Stimulated activated CD8-positive, alpha-beta memory T cell treated with anti-CD3 and anti-CD28 coated beads, Interleukin-12 subunit alpha, Interleukin-12 subunit beta, amount 100 ng/mL, for 24 hours (primary cell): ENCODE data around the gene MCU.
"Not testable (repeated sequence)": the region's sequence is repeated elsewhere in the genome, so short reads cannot be mapped to it uniquely, and the experiment has no call there.

Experiments used
- DNase-seq: peaks from one replicate; pipeline ENCODE4 v3.0.0-alpha.2; 2020; ENCODE audit errors: extremely low read depth

The MCU gene

DNA sequence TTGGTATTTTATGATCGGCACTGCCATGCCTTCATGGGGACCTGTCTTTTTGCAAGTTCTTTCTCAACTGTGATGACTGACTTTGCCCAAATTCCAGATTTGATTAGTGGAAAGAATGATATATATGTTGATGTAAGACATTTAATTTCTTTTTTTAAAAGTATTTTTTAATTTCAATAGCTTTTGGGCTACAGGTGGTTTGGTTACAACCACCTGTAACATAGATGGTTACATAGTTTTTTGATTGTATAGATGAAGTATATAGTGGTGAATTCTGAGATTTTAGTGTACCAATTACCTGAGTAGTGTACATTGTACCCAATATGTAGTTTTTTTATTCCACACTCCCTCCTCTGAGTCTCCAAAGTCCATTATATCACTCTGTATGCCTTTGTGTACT lies 69.6 kb downstream of the MCU start:
- no peak for DNase-seq

- DNase-seq, result no peak
Measured at GRCh38 chr10:72762042-72762441, 70.1 kb downstream of the MCU start.

- DNase-seq, result no peak
Measured at GRCh38 chr10:72763201-72763600, 71.3 kb downstream of the MCU start.

- no peak for DNase-seq
Measured at GRCh38 chr10:72764151-72764550, 72.2 kb downstream of the MCU start.

GRCh38 chr10:72765051-72765745 lies 73.3 kb downstream of the MCU start:
- no peak for DNase-seq

GRCh38 chr10:72771195-72771594 lies 79.3 kb downstream of the MCU start:
- DNase-seq, result not testable (repeated sequence)

GRCh38 chr10:72772031-72772430 lies 80.1 kb downstream of the MCU start:
- DNase-seq, result no peak

DNA sequence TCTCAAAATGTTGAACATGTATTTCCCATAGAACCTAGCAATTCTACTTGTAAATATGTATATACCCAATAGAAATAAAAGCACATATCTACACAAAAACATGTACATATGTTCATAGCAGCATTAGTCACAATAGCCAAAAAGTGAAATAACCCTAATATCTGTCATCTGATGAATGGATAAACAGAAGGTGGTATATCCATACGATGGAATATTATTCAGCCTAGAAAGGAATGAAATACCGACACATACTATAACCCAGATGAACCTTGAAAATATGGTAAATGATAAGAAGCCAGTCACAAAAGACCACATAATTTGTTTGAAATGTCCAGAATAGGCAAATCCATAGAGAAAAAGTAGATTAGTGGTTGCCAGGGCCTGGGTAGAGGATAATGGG lies 87.9 kb downstream of the MCU start:
- DNase-seq, result no peak

DNA sequence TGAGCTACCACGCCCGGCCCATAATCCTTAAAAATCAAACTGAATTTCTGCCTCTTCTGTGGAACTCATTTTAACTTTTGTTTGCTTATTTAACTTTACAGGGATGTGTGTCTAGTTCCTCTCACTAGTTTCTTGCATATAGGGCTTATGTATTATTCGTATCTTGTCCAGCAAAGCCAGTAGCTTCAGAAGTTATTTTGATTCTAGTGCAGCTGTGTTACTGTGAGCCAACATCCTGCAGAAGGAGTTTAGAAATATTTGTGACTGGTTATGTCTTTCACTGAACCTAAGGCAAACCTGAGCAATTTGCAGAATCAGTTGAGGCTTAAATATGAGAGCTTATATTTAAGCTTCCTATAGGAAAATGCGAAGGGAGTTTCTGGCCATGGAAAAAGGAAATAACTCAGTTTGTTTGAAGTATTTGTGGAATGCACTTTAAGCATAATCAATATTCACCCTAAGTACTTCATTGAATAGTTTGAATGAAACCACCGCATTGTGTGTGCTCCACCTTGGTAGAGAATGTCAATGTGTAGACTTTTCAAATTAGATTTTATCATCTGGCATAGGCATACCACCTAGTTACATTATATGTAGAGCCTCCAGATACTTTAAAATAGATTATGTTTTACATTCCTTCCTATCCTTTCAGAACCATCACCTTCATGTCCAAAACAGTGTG lies 90.8 kb downstream of the MCU start:
- no peak for DNase-seq

DNA sequence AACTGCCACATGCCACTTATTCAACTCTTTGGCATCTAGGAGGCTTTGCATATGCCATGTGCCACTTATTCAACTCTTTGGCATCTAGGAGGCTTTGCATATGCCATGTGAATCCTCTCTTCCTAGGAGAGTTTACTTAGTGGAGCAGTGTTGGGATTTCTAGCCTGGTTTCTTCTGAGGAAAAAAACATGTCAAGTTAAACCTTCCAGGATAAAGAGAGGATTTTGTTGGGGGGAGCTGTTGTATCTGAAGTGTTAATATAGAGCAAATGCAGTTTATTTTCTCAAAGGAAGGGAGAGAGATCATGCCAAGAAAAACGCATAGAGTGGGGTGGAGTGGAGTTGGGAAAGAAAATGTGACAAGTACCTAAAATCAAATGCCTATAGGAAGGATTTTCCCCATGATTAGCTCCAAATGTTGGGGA lies 91.5 kb downstream of the MCU start:
- DNase-seq, result no peak

- no peak for DNase-seq
Measured at GRCh38 chr10:72784551-72785351, 92.8 kb downstream of the MCU start.

- DNase-seq, result no peak
Measured at GRCh38 chr10:72785409-72785808, 93.5 kb downstream of the MCU start.

DNA sequence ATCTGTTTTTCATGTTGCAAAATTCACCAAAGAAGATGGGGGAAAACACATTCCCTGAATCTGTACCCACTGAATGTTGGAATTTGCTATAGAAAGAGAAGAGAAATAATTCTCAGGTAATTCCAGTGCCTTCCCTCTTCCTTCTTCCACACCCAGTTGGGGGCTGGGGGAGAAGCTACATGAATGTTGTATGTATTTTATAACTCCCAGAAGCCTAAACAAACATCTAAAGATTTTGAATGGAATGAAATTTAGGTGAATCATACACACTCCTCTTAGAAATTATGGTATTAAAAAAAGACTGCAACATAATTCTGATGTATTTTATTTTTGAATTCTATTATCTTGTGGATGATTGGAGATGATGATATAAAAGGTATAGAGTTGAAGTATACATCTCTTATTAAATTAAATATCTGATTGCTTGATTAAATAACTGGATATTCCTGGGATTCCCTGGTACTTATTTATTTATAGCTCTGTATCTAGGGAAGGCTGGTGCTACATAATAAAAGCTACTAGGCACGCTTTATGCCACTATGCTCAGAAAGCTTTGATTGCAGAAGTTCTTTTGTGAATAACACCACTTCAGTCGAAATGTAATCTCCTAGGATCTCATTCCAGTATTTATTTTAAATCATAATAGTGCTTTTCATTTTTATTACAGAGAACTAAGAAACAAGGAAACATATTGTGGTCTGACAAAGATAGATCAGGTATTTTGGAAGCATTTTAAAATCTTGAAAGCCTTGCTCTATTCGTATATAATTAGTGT lies 98.5 kb downstream of the MCU start:
- DNase-seq, result no peak

GRCh38 chr10:72792288-72792687 lies 100.3 kb downstream of the MCU start:
- DNase-seq, result no peak

- DNase-seq, result no peak
Measured at GRCh38 chr10:72793752-72794151, 101.8 kb downstream of the MCU start.

- DNase-seq, result no peak
Measured at GRCh38 chr10:72794260-72794659, 102.3 kb downstream of the MCU start.

DNA sequence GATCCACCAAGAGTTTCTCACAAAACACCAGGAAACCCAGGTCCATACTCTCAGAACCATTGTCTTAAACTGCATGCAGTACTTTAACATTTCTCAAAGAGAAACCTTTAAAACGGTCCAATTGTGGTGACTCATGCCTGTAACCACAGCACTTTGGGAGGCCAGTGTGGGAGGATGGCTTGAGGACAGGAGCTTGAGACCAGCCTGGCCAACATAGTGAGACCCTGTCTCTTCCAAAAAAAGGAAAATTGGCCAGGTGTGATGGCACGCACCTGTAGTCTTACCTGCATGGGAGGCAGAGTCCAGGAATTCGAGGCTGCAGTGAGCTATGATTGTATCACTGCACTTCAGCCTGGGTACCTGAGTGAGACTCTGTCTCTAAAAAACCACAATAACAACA lies 104.1 kb downstream of the MCU start:
- DNase-seq, result no peak

DNA sequence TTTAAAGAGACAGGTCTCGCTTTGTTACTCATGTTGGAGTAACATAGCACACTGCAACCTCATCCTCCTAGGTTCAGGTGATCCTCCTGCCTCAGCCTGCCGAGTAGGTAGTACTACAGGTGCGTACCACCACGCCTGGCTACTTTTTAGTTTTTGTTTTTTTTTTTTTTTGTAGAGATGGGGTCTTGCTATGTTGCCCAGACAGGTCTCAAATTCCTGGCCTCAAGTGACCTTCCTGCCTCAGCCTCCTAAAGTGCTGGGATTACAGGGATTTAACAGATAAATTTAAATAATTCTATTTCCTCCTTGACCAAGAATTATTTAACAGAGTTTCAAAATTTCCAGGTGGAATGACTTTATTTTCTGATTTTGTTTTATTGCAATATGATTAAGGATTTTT lies 104.6 kb downstream of the MCU start:
- no peak for DNase-seq

DNA sequence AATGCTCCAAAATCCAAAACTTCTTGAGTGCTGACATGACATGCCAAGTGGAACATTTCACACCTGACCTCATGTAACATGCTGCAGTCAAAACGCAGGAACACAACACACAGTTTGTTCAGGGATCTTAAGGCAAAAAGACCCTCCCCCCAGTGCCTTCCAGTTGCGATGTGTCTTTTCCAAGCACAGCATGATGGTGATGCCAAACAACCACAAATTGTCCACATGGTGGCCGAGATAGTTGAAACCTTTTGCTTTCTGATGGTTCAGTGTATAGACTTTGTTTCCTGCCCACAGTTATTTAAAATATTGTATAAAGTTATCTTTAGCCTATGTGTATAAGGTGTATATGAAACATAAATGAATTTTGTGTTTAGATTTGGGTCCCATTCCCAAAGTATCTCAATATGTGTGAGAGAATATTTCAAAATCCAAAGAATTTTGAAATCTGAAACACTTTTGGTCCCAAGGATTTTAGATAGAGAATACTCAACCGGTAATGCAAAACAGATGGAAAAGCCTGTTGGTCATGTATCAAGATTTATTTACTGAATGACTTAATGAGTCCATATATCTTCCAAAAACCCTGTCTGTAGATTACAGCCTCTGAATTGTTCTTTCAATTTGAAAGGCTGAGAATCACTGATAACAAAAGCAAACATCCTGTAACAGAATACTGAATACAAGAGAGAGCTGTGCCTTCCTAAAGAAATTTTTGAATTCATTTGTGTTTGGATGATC lies 108.2 kb downstream of the MCU start:
- no peak for DNase-seq

- DNase-seq, result no peak
Measured at GRCh38 chr10:72800741-72801092, 108.8 kb downstream of the MCU start.

DNA sequence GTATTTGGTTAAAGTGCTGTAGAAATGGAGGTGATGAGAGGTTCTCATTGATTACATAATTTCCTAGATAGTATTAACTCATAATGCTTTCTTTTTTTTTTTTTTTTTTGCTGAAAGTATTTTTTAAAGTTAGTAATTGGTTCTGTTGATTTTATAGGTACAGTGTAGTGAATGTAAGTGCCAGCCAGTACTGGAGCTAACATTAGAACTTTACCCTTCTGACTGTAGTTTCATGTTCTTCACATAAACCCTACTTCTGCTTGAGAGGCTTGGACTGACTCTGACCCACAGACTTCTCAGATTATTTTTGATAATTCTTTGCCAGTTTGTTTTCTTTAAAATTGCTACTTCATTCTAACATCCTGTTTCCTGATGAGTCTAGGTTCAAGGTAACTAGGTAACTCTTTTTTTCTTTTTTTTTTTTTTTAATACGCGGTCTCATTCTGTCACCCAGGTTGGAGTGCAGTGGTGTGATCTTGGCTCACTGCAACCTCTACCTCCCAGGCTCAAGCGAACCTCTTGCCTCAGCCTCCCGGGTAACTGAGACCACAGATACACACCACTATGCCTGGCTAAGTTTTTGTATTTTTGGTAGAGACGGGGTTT lies 109.4 kb downstream of the MCU start:
- DNase-seq, result no peak
